Measurements from ENCODE around the gene NCK2. TPM values are rescaled to one million over a fixed set of nuclear protein-coding genes. Genes with fewer than 3 reads are reported as not detected.
A peak's percentile ranks its signal among the peaks of the same experiment; 100 is the strongest.

Gene NCK2
- total and polyA plus RNA-seq, 10 of the 15 experiments (the other 5 are each of a cell fraction or from before 2014, with no cell fraction given): 1.2 to 30.9 (median 14.1) TPM

DNA sequence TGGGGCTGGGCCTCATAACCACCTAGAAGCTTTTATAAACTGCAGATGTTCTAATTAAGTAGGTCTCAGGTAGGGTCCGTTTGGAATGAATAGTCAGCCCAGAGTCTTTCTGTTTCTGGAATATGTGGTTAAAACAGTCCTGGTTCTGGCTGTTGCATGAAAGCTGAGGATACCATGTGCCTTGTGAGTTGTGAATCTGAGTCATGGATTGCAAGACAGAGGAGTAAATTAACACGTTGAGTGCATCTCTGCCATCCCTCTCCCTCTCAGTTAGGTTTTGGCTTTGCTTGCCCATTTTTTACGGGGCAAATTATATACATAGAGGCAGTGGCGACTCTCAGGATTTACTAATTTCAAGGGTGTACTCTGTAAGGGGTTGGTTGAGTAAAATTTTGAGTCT lies 59.1 kb downstream of the NCK2 start (continued):
- TF ChIP-seq NFYA (IDR thresholded peaks at IDR 0.05; ENCODE audit: borderline replicate concordance, low read depth, low read length): no peak
- no peak for TF ChIP-seq NR2C1 (IDR thresholded peaks at IDR 0.05)
- TF ChIP-seq LARP7 (IDR thresholded peaks at IDR 0.05): no peak
- no peak for TF ChIP-seq SP1 (IDR thresholded peaks at IDR 0.05; ENCODE audit: low read depth, low read length)
- TF ChIP-seq, protein P1, sequence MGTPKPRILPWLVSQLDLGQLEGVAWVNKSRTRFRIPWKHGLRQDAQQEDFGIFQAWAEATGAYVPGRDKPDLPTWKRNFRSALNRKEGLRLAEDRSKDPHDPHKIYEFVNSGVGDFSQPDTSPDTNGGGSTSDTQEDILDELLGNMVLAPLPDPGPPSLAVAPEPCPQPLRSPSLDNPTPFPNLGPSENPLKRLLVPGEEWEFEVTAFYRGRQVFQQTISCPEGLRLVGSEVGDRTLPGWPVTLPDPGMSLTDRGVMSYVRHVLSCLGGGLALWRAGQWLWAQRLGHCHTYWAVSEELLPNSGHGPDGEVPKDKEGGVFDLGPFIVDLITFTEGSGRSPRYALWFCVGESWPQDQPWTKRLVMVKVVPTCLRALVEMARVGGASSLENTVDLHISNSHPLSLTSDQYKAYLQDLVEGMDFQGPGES (IDR thresholded peaks at IDR 0.05): no peak
- no peak for TF ChIP-seq KAT2A (conservative IDR thresholded peaks at IDR 0.05; ENCODE audit: control insufficient read depth, low read depth, low read length)
- no peak for TF ChIP-seq RAD21 (IDR thresholded peaks at IDR 0.05; ENCODE audit: insufficient read depth, low read depth, low read length)
- 0 out of 2 replicates have a peak, but pooled peaks have one; percentile 10 for TF ChIP-seq NFIC (IDR thresholded peaks at IDR 0.05; ENCODE audit: low read depth, low read length)
- 0 out of 2 replicates have a peak, but pooled peaks have one; percentile 4 for TF ChIP-seq GATAD2B (conservative IDR thresholded peaks at IDR 0.05; ENCODE audit: low read depth)
- no peak for TF ChIP-seq EED (IDR thresholded peaks at IDR 0.05; ENCODE audit: low read depth)
- TF ChIP-seq EGR1 (IDR thresholded peaks at IDR 0.05; ENCODE audit: borderline replicate concordance in 1 of 2, low read depth in 2 of 2, low read length in 2 of 2): no peak
- TF ChIP-seq IKZF2 (IDR thresholded peaks at IDR 0.05): 0 out of 4 replicates have a peak, but pooled peaks of 1 of the 2 experiments have one; percentile 16
- no peak for TF ChIP-seq NBN (IDR thresholded peaks at IDR 0.05)
- TF ChIP-seq ZNF274 (IDR thresholded peaks at IDR 0.05; ENCODE audit: insufficient read depth, insufficient read length): no peak
- TF ChIP-seq FOS (IDR thresholded peaks at IDR 0.05; ENCODE audit: borderline replicate concordance, extremely low read depth, insufficient read length): no peak
- TF ChIP-seq SREBF2 (IDR thresholded peaks at IDR 0.05; ENCODE audit: low read length): no peak
- no peak for TF ChIP-seq FOXK2 (IDR thresholded peaks at IDR 0.05)
- no peak for TF ChIP-seq ETV6 (conservative IDR thresholded peaks at IDR 0.05 in 1 of 2, IDR thresholded peaks at IDR 0.05 in 1 of 2; ENCODE audit: borderline replicate concordance in 1 of 2, low read depth in 1 of 2)

Measured in GM12878 (cell line).